K562 (cell line): ENCODE results near the gene LYPD5. TPM values are rescaled to one million over a fixed set of nuclear protein-coding genes. Genes with fewer than 3 reads are reported as not detected.

Experiments
- ATAC-seq: fragments of 200-7000 bp; cut with Tn5 transposase; 3 replicates; pipeline ENCODE4 v1.9.1; 2020; ENCODE audit warnings: moderate library complexity
- BruUV-seq: library from RNA; stranded (reverse); fragments of 400-500 nt; replicated peaks from 2 replicates; lab custom pipeline; 2021; lab: Mats Ljungman, UMichigan
- CTCF ChIA-PET: fragments of 300-600 bp; formaldehyde crosslinking; extraction: SDS; loops from one replicate; lab custom pipeline; 2021; ENCODE audit warnings: low intra/inter-chr PET ratio; lab: Yijun Ruan, JAX
- POLR2A ChIA-PET: fragments of 300-600, 350-650 bp; sonication (Branson Sonifier 250); formaldehyde crosslinking; extraction: SDS; loops from one replicate; lab custom pipeline; 2021; ENCODE audit warnings: antibody characterized with exemption, inconsistent platforms; lab: Yijun Ruan, JAX
- DNase-seq, 4 experiments: peaks; one replicate each; pipeline versions ENCODE4 v3.0.0 to v3.0.0-alpha.2; 2011 to 2018; ENCODE audit warnings: low spot score in 3 of 4, mixed read lengths in 3 of 4; ENCODE audit errors: extremely low read depth in 1 of 4
- FAIRE-seq: peaks from 2 replicates; lab custom pipeline; 2011; peaks lifted over from hg19 to GRCh38; lab: Jason Lieb, UNC
- H2AFZ ChIP-seq: 2 replicates; pipeline ENCODE4 v1.6.0; 2011; ENCODE audit warnings: low read depth, low read length, control low read depth, inconsistent platforms
- H3K27ac ChIP-seq: fragments of 200-600 bp; 3 replicates; pipeline ENCODE4 v1.8.0; 2011; ENCODE audit warnings: low read depth, mild to moderate bottlenecking, control low read depth, inconsistent platforms, low read length, moderate library complexity, mixed read lengths; ENCODE audit errors: extremely low read depth
- H3K27me3 ChIP-seq, 2 experiments: fragments of 300-600 bp in 1 of 2; 2 replicates in 1 of 2; 3 replicates in 1 of 2; pipeline versions ENCODE4 v1.6.0 to v1.8.0; 2011; ENCODE audit warnings: inconsistent platforms in 2 of 2, low read length in 2 of 2, mild to moderate bottlenecking in 1 of 2, mixed read lengths in 1 of 2, moderate library complexity in 1 of 2; ENCODE audit not compliant: control insufficient read depth in 2 of 2, insufficient read depth in 2 of 2
- H3K36me3 ChIP-seq: fragments of 300-600 bp; 3 replicates; pipeline ENCODE4 v1.8.0; 2011; ENCODE audit warnings: mild to moderate bottlenecking, low read length, inconsistent platforms; ENCODE audit not compliant: control insufficient read depth, insufficient read depth
- H3K4me1 ChIP-seq, 2 experiments: fragments of 200-600 bp in 1 of 2; replicated peaks in 1 of 2; 2 replicates in 1 of 2; 3 replicates in 1 of 2; pipeline versions ENCODE4 v1.5.1 to v1.8.0; 2011; ENCODE audit warnings: inconsistent platforms in 2 of 2, low read length in 2 of 2, mild to moderate bottlenecking in 1 of 2, mixed read lengths in 1 of 2, moderate library complexity in 1 of 2; ENCODE audit not compliant: control insufficient read depth in 2 of 2, insufficient read depth in 2 of 2
- H3K4me2 ChIP-seq: 2 replicates; pipeline ENCODE4 v1.6.1; 2011; ENCODE audit warnings: low read length, control low read depth, inconsistent platforms, mixed read lengths; ENCODE audit not compliant: insufficient read depth
- H3K4me3 ChIP-seq: fragments of 200-600 bp; sonication (generic), shearing (Covaris generic); 2 replicates; pipeline ENCODE4 v1.5.1; 2016; ENCODE audit warnings: control low read depth, inconsistent platforms
- H3K79me2 ChIP-seq: fragments of 200-600 bp; 3 replicates; pipeline ENCODE4 v1.8.0; 2011; ENCODE audit warnings: low read length, inconsistent platforms; ENCODE audit not compliant: control insufficient read depth, insufficient read depth
- H3K9ac ChIP-seq, 2 experiments: 2 replicates each; pipeline versions ENCODE4 v1.6.0 to v1.6.1; 2011; ENCODE audit warnings: low read depth in 2 of 2, low read length in 2 of 2, control low read depth in 1 of 2, inconsistent platforms in 1 of 2, mild to moderate bottlenecking in 1 of 2, mixed read lengths in 1 of 2; ENCODE audit not compliant: insufficient read depth in 1 of 2
- H3K9me1 ChIP-seq: one replicate; pipeline ENCODE4 v1.6.0; 2011; ENCODE audit warnings: inconsistent platforms, mild to moderate bottlenecking, low read length, moderate library complexity; ENCODE audit not compliant: control insufficient read depth, insufficient read depth
- H3K9me3 ChIP-seq: replicated peaks from 2 replicates; pipeline ENCODE4 v1.5.1; 2011; ENCODE audit warnings: low read depth, low read length, inconsistent platforms; ENCODE audit not compliant: control insufficient read depth, insufficient read depth
- H4K20me1 ChIP-seq: replicated peaks from 2 replicates; pipeline ENCODE4 v1.6.1; 2011; ENCODE audit warnings: low read length, inconsistent platforms, mixed read lengths; ENCODE audit not compliant: control insufficient read depth, insufficient read depth
- PCBP1 ChIP-seq: fragments of 200-400 bp; formaldehyde crosslinking; IDR thresholded peaks from 2 replicates; pipeline ENCODE4 v1.6.1; 2018; ENCODE audit warnings: mild to moderate bottlenecking, low read depth, low read length; ENCODE audit not compliant: poor library complexity, severe bottlenecking
- TAF1 ChIP-seq: IDR thresholded peaks from 2 replicates; pipeline ENCODE4 v1.6.1; 2011; ENCODE audit warnings: mild to moderate bottlenecking, low read length, moderate library complexity; ENCODE audit not compliant: insufficient read depth, control insufficient read depth, severe bottlenecking; ENCODE audit errors: extremely low read depth
- TOE1 ChIP-seq, 2 experiments: fragments of 450-650 bp in 1 of 2; sonication (generic) in 1 of 2; formaldehyde crosslinking in 1 of 2; IDR thresholded peaks; 2 replicates each; pipeline versions ENCODE4 v1.7.1 to v1.8.0; 2016 to 2022; ENCODE audit warnings: borderline replicate concordance in 2 of 2, mild to moderate bottlenecking in 2 of 2, antibody characterized with exemption in 1 of 2, inconsistent platforms in 1 of 2, low read depth in 1 of 2, missing genetic modification reagents in 1 of 2, moderate library complexity in 1 of 2
- TRIM28 ChIP-seq: fragments of 450-650 bp; IDR thresholded peaks from 2 replicates; pipeline ENCODE4 v1.6.1; 2017
- ZNF23 ChIP-seq: fragments of 250-450 bp; sonication (Bioruptor Pico); IDR thresholded peaks from 2 replicates; pipeline ENCODE4 v1.4.0; 2020; ENCODE audit warnings: mild to moderate bottlenecking
- ZNF274 ChIP-seq: IDR thresholded peaks from 2 replicates; pipeline ENCODE4 v1.6.1; 2011; ENCODE audit warnings: low read depth, mild to moderate bottlenecking, low read length, moderate library complexity, borderline replicate concordance
- WGBS: fragments of 100-300 bp; shearing (Covaris generic); methylation state at CpG from one replicate; pipeline ENCODE4 v1.1.6; 2016; ENCODE audit warnings: low coverage, mixed read lengths; ENCODE audit not compliant: insufficient coverage; ENCODE audit errors: missing lambda C conversion rate; 5-methylcytosine and 5-hydroxymethylcytosine counted together
- in situ Hi-C: fragments of 300-500 bp; cut with MboI; formaldehyde crosslinking; loops from 4 replicates; pipeline ENCODE4 v1.15.0; 2018; ENCODE audit warnings: inconsistent platforms, mixed read lengths
- intact Hi-C: fragments of 100-400 bp; cut with micrococcal nuclease; formaldehyde crosslinking; loops from 2 replicates; pipeline ENCODE4 v1.14.2; 2022
- polyA plus RNA-seq, 8 experiments: library from polyadenylated mRNA; depleted of rRNA in 4 of 8; stranded (reverse) in 5 of 8; unstranded in 3 of 8; fragments of >200 nt; fragmentation: Nextera tagmentation in 2 of 8; fragmentation: Illumina TruSeq in 1 of 8; extraction: Ambion mirVana in 2 of 8; extraction: Trizol in 1 of 8; gene quantifications; 2 replicates each; pipeline versions ENCODE4 v1.2.1 to v1.2.3, GENCODE V29; 2011 to 2014; ENCODE audit warnings: inconsistent platforms in 1 of 8, missing spikeins in 1 of 8
- total RNA-seq, 7 experiments: library from RNA; depleted of rRNA in 6 of 7; stranded (reverse); fragments of >200 nt in 6 of 7; fragmentation: Illumina TruSeq in 2 of 7; extraction: Trizol in 2 of 7; gene quantifications; 2 replicates each; pipeline versions ENCODE4 v1.2.1 to v1.2.3, GENCODE V29; 2011 to 2021; ENCODE audit warnings: low replicate concordance in 1 of 7

The LYPD5 gene
- total and polyA plus RNA-seq, 9 of the 15 experiments (the other 6 are each of a cell fraction or from before 2014, with no cell fraction given), result 0.03 to 0.22 (median 0.10) TPM; not detected in 3

GRCh38 chr19:43847884-43848283, 45.6 kb upstream of the LYPD5 start (continued):
- no peak for TF ChIP-seq PCBP1
- no peak for TF ChIP-seq ZNF23 (CRISPR knock-in tag)
- no peak for TF ChIP-seq TAF1

GRCh38 chr19:43847246-43847645, 45.0 kb upstream of the LYPD5 start:
- no peak for FAIRE-seq
- H3K36me3 ChIP-seq, result peaks cover 28% of the 10 kb centered on the region

More at GRCh38 chr19:43847246-43847645, 45.0 kb upstream of the LYPD5 start:
- Histone ChIP-seq H3K79me2 (no peaks in the 10 kb centered on the region), H3K27me3 (no peaks in the 10 kb centered on the region), H4K20me1 (no peaks in the 10 kb centered on the region), H3K4me2 (no peak overlapping the region), H3K27ac (no peak overlapping the region), H3K9me3 (peaks cover 13% of the 10 kb centered on the region), H3K4me1 (no peaks in the 10 kb centered on the region), H3K9me1 (no peaks in the 10 kb centered on the region), H3K9ac (no peak overlapping the region), H2AFZ (no peak overlapping the region), H3K4me3 (no peak overlapping the region)
- ATAC-seq, result no peak
- ChIA-PET CTCF (no interaction called here), POLR2A (no interaction called here)
- DNase-seq, result no peak
- WGBS, result 75% methylated on average over 1 of the region's 1 CpG
- in situ Hi-C loops (no loop called here), intact Hi-C loops (no loop called here)
- TF ChIP-seq ZNF274, result peak; percentile 97
- peak; percentile 71; the same call in 1 of the 2 replicates for TF ChIP-seq TRIM28
- TF ChIP-seq TOE1 (IDR thresholded peaks at IDR 0.05; ENCODE audit: borderline replicate concordance), result no peak
- no peak for TF ChIP-seq TOE1 (CRISPR knock-in tag; IDR thresholded peaks at IDR 0.05; ENCODE audit: borderline replicate concordance, low read depth)
- no TSS peak for BruUV-seq
